K562 (cell line): Measurements from ENCODE around the gene HSD17B8. TPM values are rescaled to one million over a fixed set of nuclear protein-coding genes. Genes with fewer than 3 reads are reported as not detected.

Source experiments
- CTCFL ChIP-seq: IDR thresholded peaks from 2 replicates; pipeline ENCODE4 v1.6.1; 2011; ENCODE audit warnings: borderline replicate concordance, low read depth, mild to moderate bottlenecking, moderate library complexity, low read length; ENCODE audit not compliant: insufficient read depth, poor library complexity, severe bottlenecking
- DACH1 ChIP-seq: fragments of 450-650 bp; IDR thresholded peaks from 2 replicates; pipeline ENCODE4 v1.6.1; 2018; ENCODE audit not compliant: partially characterized antibody
- GTF2B ChIP-seq: IDR thresholded peaks from 2 replicates; pipeline ENCODE4 v1.6.1; 2011; ENCODE audit not compliant: insufficient read length; ENCODE audit errors: extremely low read depth
- HOMEZ ChIP-seq: fragments of 250-450 bp; sonication (Bioruptor Pico); IDR thresholded peaks from 2 replicates; pipeline ENCODE4 v1.4.0; 2020; ENCODE audit warnings: mild to moderate bottlenecking, moderate library complexity
- HSF4 ChIP-seq: fragments of 250-450 bp; sonication (Bioruptor Pico); IDR thresholded peaks from 2 replicates; pipeline ENCODE4 v2.1.2; 2022; ENCODE audit warnings: mild to moderate bottlenecking, moderate library complexity, borderline replicate concordance
- KDM4B ChIP-seq, 2 experiments: fragments of 450-650 bp in 1 of 2; sonication (generic) in 1 of 2; IDR thresholded peaks; 2 replicates each; pipeline ENCODE4 v1.6.1; 2016 to 2017; ENCODE audit warnings: borderline replicate concordance in 2 of 2, antibody characterized with exemption in 1 of 2, low read depth in 1 of 2, mild to moderate bottlenecking in 1 of 2
- MXI1 ChIP-seq: IDR thresholded peaks from 2 replicates; pipeline ENCODE4 v1.6.1; 2011; ENCODE audit warnings: low read depth, mild to moderate bottlenecking, improper control_type of control experiment, low read length
- NEUROD1 ChIP-seq: fragments of 150-350 bp; IDR thresholded peaks from 2 replicates; pipeline ENCODE4 v1.6.1; 2014; ENCODE audit warnings: borderline replicate concordance, low read length, low read depth; ENCODE audit not compliant: partially characterized antibody
- NFRKB ChIP-seq: fragments of 450-650 bp; IDR thresholded peaks from 2 replicates; pipeline ENCODE4 v1.6.1; 2016; ENCODE audit warnings: low read depth
- NR2F6 ChIP-seq: fragments of 450-650 bp; formaldehyde crosslinking; IDR thresholded peaks from 2 replicates; pipeline ENCODE4 v1.4.0; 2020; ENCODE audit warnings: mild to moderate bottlenecking
- NR3C1 ChIP-seq: sonication (generic); formaldehyde crosslinking; IDR thresholded peaks from 2 replicates; pipeline ENCODE4 v1.8.1; 2022; ENCODE audit warnings: missing genetic modification reagents
- PHF20 ChIP-seq: fragments of 450-650 bp; IDR thresholded peaks from 2 replicates; pipeline ENCODE4 v1.6.1; 2018; ENCODE audit not compliant: partially characterized antibody
- SMARCE1 ChIP-seq: fragments of 450-650 bp; IDR thresholded peaks from 2 replicates; pipeline ENCODE4 v1.7.1; 2016; ENCODE audit warnings: mild to moderate bottlenecking
- SREBF1 ChIP-seq: fragments of 150-350 bp; IDR thresholded peaks from 2 replicates; pipeline ENCODE4 v1.6.1; 2014; ENCODE audit warnings: antibody characterized with exemption, low read depth, low read length, borderline replicate concordance
- TAF9B ChIP-seq: fragments of 450-650 bp; IDR thresholded peaks from 2 replicates; pipeline ENCODE4 v1.6.1; 2018; ENCODE audit warnings: mild to moderate bottlenecking; ENCODE audit not compliant: partially characterized antibody
- TEAD4 ChIP-seq, 2 experiments: sonication (generic) in 1 of 2; formaldehyde crosslinking in 1 of 2; IDR thresholded peaks; 2 replicates each; pipeline versions ENCODE4 v1.6.1 to v1.8.0; 2012 to 2022; ENCODE audit warnings: borderline replicate concordance in 1 of 2, inconsistent platforms in 1 of 2, low read length in 1 of 2, mild to moderate bottlenecking in 1 of 2, missing genetic modification reagents in 1 of 2
- ZNF316 ChIP-seq: fragments of 450-650 bp; IDR thresholded peaks from 2 replicates; pipeline ENCODE4 v1.6.1; 2016
- ZNF592 ChIP-seq: fragments of 450-650 bp; IDR thresholded peaks from 2 replicates; pipeline ENCODE4 v1.6.1; 2017; ENCODE audit warnings: antibody characterized with exemption, mild to moderate bottlenecking
- polyA plus RNA-seq, 8 experiments: library from polyadenylated mRNA; depleted of rRNA in 4 of 8; stranded (reverse) in 5 of 8; unstranded in 3 of 8; fragments of >200 nt; fragmentation: Nextera tagmentation in 2 of 8; fragmentation: Illumina TruSeq in 1 of 8; extraction: Ambion mirVana in 2 of 8; extraction: Trizol in 1 of 8; gene quantifications; 2 replicates each; pipeline versions ENCODE4 v1.2.1 to v1.2.3, GENCODE V29; 2011 to 2014; ENCODE audit warnings: inconsistent platforms in 1 of 8, missing spikeins in 1 of 8
- total RNA-seq, 7 experiments: library from RNA; depleted of rRNA in 6 of 7; stranded (reverse); fragments of >200 nt in 6 of 7; fragmentation: Illumina TruSeq in 2 of 7; extraction: Trizol in 2 of 7; gene quantifications; 2 replicates each; pipeline versions ENCODE4 v1.2.1 to v1.2.3, GENCODE V29; 2011 to 2021; ENCODE audit warnings: low replicate concordance in 1 of 7

HSD17B8 gene
- total and polyA plus RNA-seq, 9 of the 15 experiments (the other 6 are each of a cell fraction or from before 2014, with no cell fraction given): 3.7 to 35.2 (median 14.2) TPM

GRCh38 chr6:33208091-33208967 is 3.9 kb downstream of the HSD17B8 start, which contains the start of gene RING1 (continued):
- TF ChIP-seq HSF4 (CRISPR knock-in tag): no peak
- TF ChIP-seq TAF9B: peak; percentile 64
- no peak for TF ChIP-seq SREBF1
- TF ChIP-seq NFRKB: 0 out of 2 replicates have a peak, but pooled peaks have one; percentile 19
- no peak for TF ChIP-seq MXI1
- TF ChIP-seq DACH1: no peak
- peak; percentile 7; the same call in 1 of the 2 replicates for TF ChIP-seq HOMEZ (CRISPR knock-in tag)
- no peak for TF ChIP-seq NEUROD1
- TF ChIP-seq TEAD4 (IDR thresholded peaks at IDR 0.05; ENCODE audit: low read length): peak; percentile 30
- TF ChIP-seq TEAD4 (CRISPR knock-in tag; IDR thresholded peaks at IDR 0.05; ENCODE audit: borderline replicate concordance): no peak
- TF ChIP-seq KDM4B (IDR thresholded peaks at IDR 0.05; ENCODE audit: borderline replicate concordance in 2 of 2, low read depth in 1 of 2): peak in 1 of 2 experiments; percentile 97; a peak in 2 of 4 replicates
- peak; percentile 9; the same call in 1 of the 2 replicates for TF ChIP-seq NR3C1 (CRISPR knock-in tag)
- no peak for TF ChIP-seq SMARCE1
- peak; percentile 54 for TF ChIP-seq ZNF592
- no peak for TF ChIP-seq ZNF316
- TF ChIP-seq GTF2B: no peak
- TF ChIP-seq PHF20: peak; percentile 69
- TF ChIP-seq CTCFL: no peak
- no peak for TF ChIP-seq NR2F6 (CRISPR knock-in tag)
